GM19193 (cell line): Measurements from ENCODE around the gene TASL.

Experiments used
- POLR2A ChIP-seq: IDR thresholded peaks from 4 replicates; pipeline ENCODE4 v1.6.1; 2011; ENCODE audit not compliant: insufficient read depth, insufficient read length; ENCODE audit errors: extremely low read depth

The TASL gene

GRCh38 chrX:30577362-30577991 lies at the start of gene TASL:
TASL (minus strand) TSS chrX:30577766; CDS start chrX:30560355, 17,411 bp downstream.
- TF ChIP-seq POLR2A: peak; percentile 71

- no peak for TF ChIP-seq POLR2A
Measured at GRCh38 chrX:30626402-30626801, 48.8 kb upstream of the TASL start.

- TF ChIP-seq POLR2A: no peak
Measured at GRCh38 chrX:30622361-30622760, 44.8 kb upstream of the TASL start.

- TF ChIP-seq POLR2A: no peak
Measured at GRCh38 chrX:30620980-30621618, 43.5 kb upstream of the TASL start.

GRCh38 chrX:30620125-30620524 lies 42.6 kb upstream of the TASL start:
- no peak for TF ChIP-seq POLR2A

- no peak for TF ChIP-seq POLR2A
Measured at GRCh38 chrX:30618160-30618765, 40.7 kb upstream of the TASL start.

- no peak for TF ChIP-seq POLR2A
Measured at GRCh38 chrX:30615229-30615628, 37.7 kb upstream of the TASL start.

- no peak for TF ChIP-seq POLR2A
Measured at GRCh38 chrX:30613721-30614120, 36.2 kb upstream of the TASL start.

GRCh38 chrX:30612250-30612655 lies 34.7 kb upstream of the TASL start:
- no peak for TF ChIP-seq POLR2A

- TF ChIP-seq POLR2A: no peak
Measured at GRCh38 chrX:30610026-30610425, 32.5 kb upstream of the TASL start.

GRCh38 chrX:30607155-30607554 lies 29.6 kb upstream of the TASL start:
- no peak for TF ChIP-seq POLR2A

GRCh38 chrX:30597216-30598012 lies 19.8 kb upstream of the TASL start:
- TF ChIP-seq POLR2A: no peak

- no peak for TF ChIP-seq POLR2A
Measured at GRCh38 chrX:30593440-30594200, 16.1 kb upstream of the TASL start.

GRCh38 chrX:30592831-30593230 lies 15.3 kb upstream of the TASL start:
- no peak for TF ChIP-seq POLR2A

GRCh38 chrX:30590368-30590767 lies 12.8 kb upstream of the TASL start:
- no peak for TF ChIP-seq POLR2A

GRCh38 chrX:30589146-30589888 lies 11.8 kb upstream of the TASL start:
- no peak for TF ChIP-seq POLR2A
